Adrenal gland (tissue), 12 donors: ENCODE results near the gene SSH2. TPM values are rescaled to one million over a fixed set of nuclear protein-coding genes. Genes with fewer than 3 reads are reported as not detected.
A peak's percentile ranks its signal among the peaks of the same experiment; 100 is the strongest.

Experiments
- DNase-seq, 7 donors: peaks; one replicate each; pipeline ENCODE4 v3.0.0-alpha.2; 2019 to 2020
- H3K27ac ChIP-seq, 5 donors: fragments of 200-600 bp; sonication (generic) in 4 of 5; 1 replicate in 3 of 5; 2 replicates in 2 of 5; pipeline versions ENCODE4 v1.5.1 to v1.8.0; 2016 to 2020; ENCODE audit warnings: mild to moderate bottlenecking in 1 of 5
- H3K27me3 ChIP-seq: fragments of 200-600 bp; 2 replicates; pipeline ENCODE4 v1.8.0; 2021
- H3K36me3 ChIP-seq, 2 donors: fragments of 200-600 bp; replicated peaks in 1 of 2; 1 replicate in 1 of 2; 2 replicates in 1 of 2; pipeline versions ENCODE4 v1.5.1 to v1.8.0; 2018 to 2022
- H3K4me1 ChIP-seq, 2 donors: fragments of 200-600 bp; replicated peaks in 1 of 2; 1 replicate in 1 of 2; 2 replicates in 1 of 2; pipeline versions ENCODE4 v1.5.1 to v1.8.0; 2018 to 2021
- H3K4me3 ChIP-seq, 4 donors: fragments of 200-600 bp; sonication (generic) in 3 of 4; one replicate each; pipeline ENCODE4 v1.5.1; 2016 to 2018
- H3K9me3 ChIP-seq, 3 donors: fragments of 200-600 bp; sonication (generic) in 1 of 3; replicated peaks in 1 of 3; 1 replicate in 2 of 3; 2 replicates in 1 of 3; pipeline versions ENCODE4 v1.5.1 to v1.8.0; 2016 to 2021
- CTCF ChIP-seq, 6 experiments: fragments of 450-650 bp in 4 of 6; fragments of 200-600 bp in 2 of 6; sonication (generic) in 1 of 6; IDR thresholded peaks; 1 replicate in 5 of 6; 2 replicates in 1 of 6; pipeline versions ENCODE4 v1.5.1 to v1.8.0; 2016 to 2021; ENCODE audit warnings: antibody characterized with exemption in 6 of 6, mild to moderate bottlenecking in 2 of 6, moderate library complexity in 1 of 6
- POLR2A ChIP-seq, 2 donors: fragments of 450-650 bp; IDR thresholded peaks; one replicate each; pipeline ENCODE4 v1.6.1; 2017; ENCODE audit warnings: antibody characterized with exemption in 2 of 2, mild to moderate bottlenecking in 2 of 2, moderate library complexity in 1 of 2
- WGBS, 4 donors: extraction: QIAGEN DNeasy Blood & Tissue Kit in 2 of 4; methylation state at CpG; one replicate each; pipeline versions ENCODE4 v1.1.5 to v1.1.7; 2013 to 2017; 5-methylcytosine and 5-hydroxymethylcytosine counted together
- intact Hi-C, 2 donors: fragments of 100-400 bp; cut with DNase I; formaldehyde crosslinking; loops; one replicate each; pipeline versions ENCODE4 v1.14.1 to v1.15.0; 2022 to 2023
- polyA plus RNA-seq, 3 donors: library from polyadenylated mRNA; stranded (reverse); fragments of 200-250 nt in 2 of 3; fragments of 350-450 nt in 1 of 3; fragmentation: Illumina TruSeq in 1 of 3; extraction: RNeasy Lipid Tissue Mini Kit (QIAGEN cat#74804) in 1 of 3; gene quantifications; one replicate each; pipeline ENCODE4 v1.2.3, GENCODE V29; 2013 to 2014
- total RNA-seq, 9 donors: library from RNA; depleted of rRNA in 4 of 9; stranded (reverse); fragments of >200 nt in 4 of 9; fragments of 120-200 nt in 1 of 9; fragmentation: NEBNext Ultra II Directional in 1 of 9; extraction: Animal tissue kit (Norgen Biotek cat#: 25700) in 1 of 9; gene quantifications; one replicate each; pipeline versions ENCODE4 v1.1.0 to v1.2.4, GENCODE V29; 2013 to 2023
- donor health status: healthy with polysubstance abuse.
- donor health status: Bipolar disorder and iron deficiency.
- donor health status: DM: yes; HTN: yes; CAD: no.
- donor health status: DM: no; HTN: no; CAD: no.
- donor health status: DM: no; HTN: no; CAD: no.
- donor health status: DM: yes; HTN: yes; CAD: no.

Gene SSH2
- total and polyA plus RNA-seq, 12 donors, result 7.6 to 35.8 (median 20.8) TPM

- Histone ChIP-seq H3K4me3 (no peak overlapping the region), H3K36me3 (no peaks in the 10 kb centered on the region), H3K27ac (peak overlapping the region in 4 of 5 donors; percentile 5 to 72 (median 38)), H3K4me1 (peaks cover 9 to 14% of the 10 kb centered on the region in 2 donors), H3K27me3 (no peaks in the 10 kb centered on the region), H3K9me3 (no peaks in the 10 kb centered on the region)
- DNase-seq, result no peak
- WGBS, 4 donors, result 89 to 100% (median 91%) methylated on average over 1 of the region's 1 CpG
- TF ChIP-seq CTCF (IDR thresholded peaks at IDR 0.05), result no peak
- no peak for TF ChIP-seq POLR2A (IDR thresholded peaks at IDR 0.05)
- intact Hi-C loops, result loop anchor here in 1 of 2 donors (10.0 kb wide), 1 partner anchor 59 kb away; the partner anchor contains the start of gene CORO6
These were observed 246.5 kb downstream of the SSH2 start for GRCh38 chr17:29683481-29683880.

GRCh38 chr17:29682987-29683386 lies 247.0 kb downstream of the SSH2 start:
- no peaks in the 10 kb centered on the region for H3K9me3 ChIP-seq
- no peaks in the 10 kb centered on the region for H3K36me3 ChIP-seq
- peaks cover 9 to 15% of the 10 kb centered on the region in 2 donors for H3K4me1 ChIP-seq
- 64 to 77% (median 69%) methylated on average over 3 of the region's 3 CpGs for WGBS, 4 donors
- DNase-seq, result no peak
- H3K27ac ChIP-seq, result peak overlapping the region in 4 of 5 donors; percentile 5 to 72 (median 52)
- intact Hi-C loops, result loop anchor here in 1 of 2 donors (10.0 kb wide), 1 partner anchor 58 kb away; the partner anchor contains the start of gene CORO6
- TF ChIP-seq POLR2A (IDR thresholded peaks at IDR 0.05), result no peak
- no peak for TF ChIP-seq CTCF (IDR thresholded peaks at IDR 0.05)
- H3K27me3 ChIP-seq, result no peaks in the 10 kb centered on the region
- H3K4me3 ChIP-seq, result no peak overlapping the region

- intact Hi-C loops, result loop anchor here in 1 of 2 donors (10.0 kb wide), 1 partner anchor 57 kb away; the partner anchor contains the start of gene CORO6
- no peaks in the 10 kb centered on the region for H3K27me3 ChIP-seq
- DNase-seq, result no peak
- WGBS, 4 donors, result 70 to 79% (median 78%) methylated on average over 2 of the region's 2 CpGs
- H3K4me3 ChIP-seq, result no peak overlapping the region
- H3K9me3 ChIP-seq, result no peaks in the 10 kb centered on the region
- peak overlapping the region in 3 of 5 donors; percentile 37 to 60 (median 44) for H3K27ac ChIP-seq
- peaks cover 9 to 25% of the 10 kb centered on the region in 2 donors for H3K4me1 ChIP-seq
- no peak for TF ChIP-seq POLR2A (IDR thresholded peaks at IDR 0.05)
- peak in 2 of 6 experiments; percentile 17 to 22 for TF ChIP-seq CTCF (IDR thresholded peaks at IDR 0.05)
- H3K36me3 ChIP-seq, result no peaks in the 10 kb centered on the region
These were observed 248.0 kb downstream of the SSH2 start for GRCh38 chr17:29682054-29682453.

GRCh38 chr17:29677824-29678223 lies 252.2 kb downstream of the SSH2 start:
- Histone ChIP-seq H3K36me3 (peaks cover 0 to 3% of the 10 kb centered on the region in 2 donors), H3K4me3 (no peak overlapping the region), H3K27me3 (no peaks in the 10 kb centered on the region), H3K4me1 (peaks cover 4 to 24% of the 10 kb centered on the region in 2 donors), H3K9me3 (no peaks in the 10 kb centered on the region), H3K27ac (peak overlapping the region in 2 of 5 donors; percentile 22 to 61)
- intact Hi-C loops, result no loop called here
- 34 to 62% (median 44%) methylated on average over 1 of the region's 1 CpG for WGBS, 4 donors
- no peak for TF ChIP-seq POLR2A (IDR thresholded peaks at IDR 0.05)
- no peak for TF ChIP-seq CTCF (IDR thresholded peaks at IDR 0.05)
- DNase-seq, result no peak
